Stimulated activated CD4-positive, alpha-beta T cell treated with anti-CD3 and anti-CD28 coated beads, TNF-alpha, amount 100 ng/mL, for 48 hours (primary cell): ENCODE data around the gene ENTPD5.
"Not testable (repeated sequence)": the region's sequence is repeated elsewhere in the genome, so short reads cannot be mapped to it uniquely, and the experiment has no call there.

ENCODE experiments used
- DNase-seq, 3 donors: peaks; one replicate each; pipeline ENCODE4 v3.0.0-alpha.2; 2020; ENCODE audit warnings: low read depth in 3 of 3

The ENTPD5 gene

DNA sequence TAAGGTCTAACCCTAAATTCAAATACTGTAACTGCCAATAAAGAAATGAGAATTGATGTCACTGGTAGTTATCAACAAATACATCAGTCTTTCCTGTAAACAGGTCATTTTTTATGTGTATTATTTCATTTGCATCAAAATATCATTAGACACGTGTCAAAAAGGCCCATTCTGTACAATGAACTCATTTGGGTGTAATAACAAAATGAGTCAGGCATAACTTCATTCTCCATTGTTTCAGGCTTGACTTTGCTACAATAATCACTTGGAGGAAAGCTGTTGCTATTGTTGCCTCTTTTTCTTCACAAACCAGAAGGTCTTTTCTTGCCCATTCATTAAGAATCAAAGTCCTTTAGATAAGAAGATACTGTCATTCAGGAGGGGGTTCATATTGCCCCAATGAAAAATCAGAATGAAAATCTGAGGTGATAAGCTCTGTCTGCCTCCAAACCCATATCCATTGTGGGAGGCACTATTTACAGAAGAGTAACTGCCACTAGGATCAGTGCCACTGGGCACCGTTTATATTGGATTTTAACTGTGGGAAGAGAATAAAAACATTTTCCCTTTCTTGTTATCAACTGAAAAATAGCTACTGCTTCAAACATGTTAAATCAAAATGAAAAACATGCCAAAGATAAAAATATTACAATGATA is 10.1 kb downstream of the ENTPD5 start:
- DNase-seq, result no peak

DNA sequence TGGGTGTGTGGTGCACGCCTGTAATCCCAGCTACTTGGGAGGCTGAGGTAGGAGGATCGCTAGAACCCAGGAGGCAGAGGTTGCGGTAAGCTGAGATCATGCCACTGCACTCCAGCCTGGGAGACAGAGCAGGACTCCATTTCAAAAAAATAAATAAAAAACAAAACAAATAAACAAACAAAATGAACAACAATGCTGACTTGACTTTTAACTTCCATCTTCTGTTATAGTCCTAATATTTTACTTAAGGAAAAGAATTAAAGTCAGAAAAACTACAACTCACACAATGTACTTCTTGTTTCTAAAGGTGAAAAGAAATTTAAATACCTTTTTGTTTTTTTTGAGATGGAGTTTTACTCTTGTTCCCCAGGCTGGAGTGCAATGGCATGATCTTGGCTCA is 13.4 kb downstream of the ENTPD5 start:
- not testable (repeated sequence) for DNase-seq

DNA sequence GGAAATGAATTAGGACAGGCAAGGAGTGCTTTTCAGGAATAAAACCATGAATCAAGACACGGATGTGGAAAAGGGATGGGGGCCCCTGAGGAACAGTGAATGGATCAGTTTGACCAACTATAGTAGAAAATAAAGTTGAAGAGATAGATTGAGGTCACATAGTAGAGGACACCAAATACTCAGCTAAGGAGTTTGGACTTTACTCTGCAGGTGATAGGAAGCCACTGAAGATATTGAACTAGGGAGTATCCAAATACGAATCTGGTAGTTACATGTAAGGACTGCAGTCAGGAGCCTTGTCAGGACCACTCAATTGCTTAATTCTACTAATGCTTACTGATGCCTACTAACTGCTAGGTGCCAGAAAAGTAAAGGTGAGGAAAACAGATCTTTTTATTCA is 20.4 kb downstream of the ENTPD5 start:
- no peak for DNase-seq

DNA sequence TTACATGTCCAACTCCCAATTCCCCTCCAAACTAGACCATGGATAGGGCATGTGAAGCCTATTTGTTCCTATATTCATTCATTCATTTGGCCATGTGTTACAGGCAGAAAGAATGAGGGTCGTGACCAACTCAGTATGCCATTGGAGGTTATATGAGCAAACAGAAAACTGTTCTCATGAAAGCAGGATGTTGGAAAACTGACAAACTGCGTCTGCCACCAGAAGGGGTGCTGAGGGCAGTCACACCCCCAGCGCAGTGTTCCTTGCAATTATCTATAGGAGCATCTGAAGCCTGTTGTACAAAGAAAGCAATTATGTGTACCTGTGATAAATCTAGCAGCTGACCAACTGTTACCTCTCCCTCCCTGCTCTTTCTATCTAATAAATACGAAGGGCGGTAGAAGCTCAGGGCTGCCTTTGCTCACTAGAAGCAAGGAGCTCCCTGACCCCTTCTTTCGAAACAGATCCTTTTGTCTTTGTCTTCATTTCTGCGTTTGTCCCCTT is 21.1 kb downstream of the ENTPD5 start:
- no peak for DNase-seq

DNA sequence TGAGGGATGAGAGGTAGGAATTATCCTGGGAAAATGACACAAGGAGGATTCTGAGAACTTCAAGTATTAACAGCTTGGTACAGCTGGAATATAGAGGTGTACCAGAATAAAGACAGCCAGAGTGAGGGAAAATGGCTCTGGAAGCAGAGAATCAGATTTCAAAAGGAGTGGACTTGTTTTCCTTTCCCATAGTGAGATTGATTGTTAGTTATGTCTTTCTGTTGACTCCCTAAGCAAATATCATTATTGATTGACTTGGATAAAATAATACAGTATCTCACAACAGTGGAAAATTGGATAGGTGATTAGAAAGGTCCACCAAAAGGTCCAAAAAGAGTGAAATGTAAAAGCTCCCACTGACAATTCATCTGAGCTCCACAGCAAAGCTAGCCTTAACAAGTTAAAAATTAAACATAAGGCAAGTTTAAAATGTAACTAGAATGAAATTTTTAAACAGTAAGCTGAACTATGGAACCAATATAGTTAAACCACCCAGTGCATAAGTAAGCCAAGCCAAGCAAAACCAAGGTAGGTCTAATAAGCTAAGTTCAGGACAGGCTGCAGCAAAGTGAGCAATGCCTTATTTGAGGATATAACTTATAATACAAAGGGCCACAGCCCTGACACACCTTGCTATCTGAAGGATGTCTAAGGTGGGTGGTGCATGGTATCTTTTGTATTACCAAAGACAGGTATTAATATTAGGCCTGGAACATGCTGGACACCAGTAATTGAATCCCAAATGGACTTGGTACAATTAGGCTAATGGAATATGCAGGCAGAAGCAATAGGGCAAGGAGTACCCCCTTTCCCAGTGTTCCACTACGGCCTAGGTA is 21.8 kb downstream of the ENTPD5 start:
- no peak for DNase-seq

DNA sequence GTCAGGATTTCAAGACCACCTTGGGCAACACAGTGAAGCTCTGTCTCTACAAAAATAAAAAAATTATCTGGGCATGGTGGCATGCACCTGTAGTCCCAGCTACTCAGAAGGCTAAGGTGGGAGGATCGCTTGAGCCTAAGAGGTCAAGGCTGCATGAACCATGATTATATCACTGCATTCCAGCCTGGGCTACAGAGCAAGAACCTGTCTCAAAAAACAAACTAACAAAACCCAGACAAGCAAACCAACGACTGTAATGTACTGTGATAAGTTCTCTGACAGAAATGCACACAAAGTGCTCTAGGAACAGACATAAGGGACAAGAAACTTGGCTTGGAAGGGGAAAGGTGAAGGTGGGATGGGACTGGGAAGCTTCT is 22.4 kb downstream of the ENTPD5 start:
- DNase-seq, result no peak

DNA sequence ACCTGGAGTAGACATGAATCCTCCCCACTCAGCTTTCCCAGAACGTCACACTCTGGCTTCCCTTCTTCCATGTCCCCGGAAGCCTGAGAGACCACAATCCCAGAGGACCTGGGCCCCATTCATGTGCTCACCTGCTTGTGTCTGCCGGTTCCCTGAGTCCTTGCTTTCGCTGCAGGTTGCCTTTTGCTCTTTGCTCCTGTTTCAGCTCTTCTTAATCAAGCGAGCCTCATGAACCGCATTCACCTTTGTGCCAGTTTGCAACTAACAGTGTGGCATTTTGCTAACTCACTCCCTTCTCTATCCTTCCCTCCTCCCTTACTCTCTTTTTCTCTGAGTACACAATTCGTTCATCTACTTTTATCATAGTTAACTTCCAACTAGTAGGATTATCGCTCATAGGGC is 23.1 kb downstream of the ENTPD5 start:
- DNase-seq, result no peak

DNA sequence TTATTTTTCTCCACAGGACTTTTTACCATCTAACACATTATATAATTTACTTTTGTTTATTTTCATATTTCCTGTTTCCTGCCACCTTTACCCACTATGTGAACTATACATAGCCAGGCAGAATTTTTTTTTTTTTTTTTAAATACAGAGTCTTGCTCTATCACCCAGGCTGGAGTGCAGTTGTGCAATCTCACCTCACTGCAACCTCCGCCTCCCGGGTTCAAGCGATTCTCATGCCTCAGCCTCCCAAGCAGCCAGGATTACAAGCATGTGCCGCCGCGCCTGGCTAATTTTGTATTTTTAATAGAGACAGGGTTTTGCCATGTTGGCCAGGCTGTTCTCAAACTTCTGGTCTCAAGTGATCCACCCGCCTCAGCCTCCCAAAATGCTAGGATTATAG is 24.2 kb downstream of the ENTPD5 start:
- not testable (repeated sequence) for DNase-seq

DNA sequence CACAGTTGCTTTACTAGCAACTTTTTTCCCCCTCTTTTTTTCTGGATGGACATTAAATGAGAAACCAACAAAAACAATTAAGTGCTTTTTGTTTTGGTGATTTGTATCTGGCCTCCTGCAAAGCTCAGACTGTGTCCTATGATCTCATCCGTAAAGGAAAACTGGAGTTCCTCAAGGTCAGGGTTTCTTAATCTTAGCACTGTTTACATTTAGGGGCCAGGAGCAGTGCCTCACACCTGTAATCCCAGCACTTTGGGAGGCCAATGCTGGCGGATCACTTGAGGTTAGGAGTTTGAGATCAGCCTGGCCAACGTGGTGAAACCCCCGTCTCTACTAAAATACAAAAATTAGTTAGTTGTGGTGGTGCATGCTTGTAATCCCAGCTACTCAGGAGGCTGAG is 28.0 kb downstream of the ENTPD5 start:
- no peak for DNase-seq

DNA sequence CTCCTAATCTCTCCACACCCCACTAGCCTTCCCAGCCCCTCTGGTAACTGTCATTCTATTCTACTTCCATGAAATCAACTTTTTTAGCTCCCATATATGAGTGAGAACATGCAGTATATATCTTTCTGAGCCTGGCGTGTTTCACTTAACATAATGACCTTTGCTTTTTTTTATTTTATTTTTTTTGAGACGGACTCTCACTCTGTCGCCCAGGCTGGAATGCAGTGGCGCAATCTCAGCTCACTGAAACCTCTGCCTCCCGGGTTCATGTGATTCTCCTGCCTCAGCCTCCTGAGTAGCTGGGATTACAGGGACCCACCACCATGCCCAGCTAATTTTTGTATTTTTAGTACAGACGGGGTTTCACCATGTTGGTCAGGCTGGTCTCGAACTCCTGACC is 30.4 kb downstream of the ENTPD5 start:
- DNase-seq, result not testable (repeated sequence)

DNA sequence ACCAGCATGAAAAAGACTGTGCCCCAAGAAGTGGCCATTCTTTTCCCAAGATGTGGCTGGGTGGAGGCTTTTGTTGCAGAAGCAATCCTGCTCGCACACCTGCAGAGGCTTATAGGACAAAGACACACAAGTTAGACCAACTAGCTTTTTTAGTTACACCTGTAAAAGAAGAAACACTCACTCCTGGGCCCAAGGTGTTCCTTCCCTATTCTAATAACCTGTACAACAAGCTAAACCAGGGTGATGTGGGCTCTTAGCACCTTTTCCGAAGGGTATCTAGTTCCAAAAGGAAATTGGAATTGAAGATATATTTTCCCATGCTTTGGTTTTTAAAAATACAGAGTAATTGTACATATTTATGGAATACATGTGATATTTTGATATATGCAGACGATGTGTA is 31.0 kb downstream of the ENTPD5 start:
- DNase-seq, result no peak

DNA sequence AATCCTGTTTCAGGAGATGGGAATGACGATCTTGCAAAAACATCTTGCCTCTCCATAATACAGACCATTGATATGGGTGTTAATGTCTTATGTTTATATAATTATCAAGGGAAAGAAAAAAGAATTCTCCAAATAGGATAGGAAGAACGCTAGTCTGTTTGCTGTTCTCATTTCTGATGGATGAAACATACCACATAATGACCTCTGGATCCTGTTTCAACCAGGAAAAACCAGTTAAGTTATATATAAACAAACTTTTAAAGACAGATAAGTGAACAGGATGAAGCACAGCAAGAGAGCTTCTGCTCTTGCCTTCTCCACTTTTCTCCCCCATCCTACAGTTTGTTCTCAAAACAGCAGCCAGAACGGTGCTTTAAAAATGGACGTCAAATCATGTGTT is 41.2 kb downstream of the ENTPD5 start:
- no peak for DNase-seq

DNA sequence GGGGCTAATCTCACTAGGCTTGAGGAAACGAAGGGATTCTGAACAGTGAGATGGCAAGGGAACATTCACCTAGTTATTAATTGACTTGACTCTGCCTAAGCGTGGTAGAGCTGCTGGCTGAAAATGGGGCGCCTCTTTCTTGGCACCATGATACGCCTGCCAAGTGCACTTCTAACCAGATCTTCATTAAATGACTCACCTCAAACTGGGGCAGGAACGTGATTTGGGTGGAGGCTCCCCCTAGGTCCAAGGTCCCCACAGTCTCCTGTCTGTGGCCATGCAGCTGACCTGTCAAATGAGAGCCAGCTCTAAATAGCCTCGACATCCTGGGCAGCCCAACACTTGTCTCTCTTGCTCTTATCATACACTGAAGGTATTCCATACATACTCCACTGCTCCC is 43.0 kb downstream of the ENTPD5 start:
- DNase-seq, result no peak

DNA sequence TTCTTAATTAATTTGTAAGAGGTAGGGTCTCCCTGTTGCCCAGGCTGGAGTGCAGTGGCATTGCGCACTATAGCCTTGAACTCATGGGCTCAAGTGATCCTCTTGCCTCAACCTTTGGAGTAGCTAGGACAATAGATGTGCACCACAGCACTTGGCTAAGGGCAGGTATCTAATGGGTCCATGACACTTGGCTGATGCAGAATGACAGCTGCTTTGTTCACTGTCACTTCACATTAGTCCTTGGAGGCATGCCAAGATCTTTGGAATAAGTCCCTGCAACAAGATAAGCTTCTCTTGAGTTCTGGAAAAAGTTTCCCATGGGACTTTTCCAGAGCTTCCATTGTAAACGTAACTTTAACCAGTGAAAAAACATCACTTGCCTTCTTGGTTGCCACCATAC is 45.6 kb downstream of the ENTPD5 start:
- no peak for DNase-seq

DNA sequence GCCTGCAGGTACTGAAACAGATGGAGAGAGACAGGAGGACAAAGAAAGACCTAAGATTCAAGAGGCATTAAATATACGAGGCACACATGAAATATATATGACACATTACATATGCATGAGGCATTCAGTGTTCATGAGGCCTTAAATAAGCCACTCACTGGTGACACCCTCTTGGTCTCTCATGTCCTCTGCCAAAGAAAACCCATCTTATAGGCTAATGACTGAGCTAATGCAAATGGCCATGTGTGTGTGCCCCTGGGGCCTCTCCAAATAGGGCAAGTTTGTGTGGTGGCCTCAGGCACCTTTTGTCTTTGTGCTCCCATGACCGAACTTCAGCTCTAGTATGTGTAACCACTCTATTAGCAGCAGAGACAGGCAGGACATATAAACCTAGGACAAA is 50.2 kb downstream of the ENTPD5 start:
- no peak for DNase-seq

DNA sequence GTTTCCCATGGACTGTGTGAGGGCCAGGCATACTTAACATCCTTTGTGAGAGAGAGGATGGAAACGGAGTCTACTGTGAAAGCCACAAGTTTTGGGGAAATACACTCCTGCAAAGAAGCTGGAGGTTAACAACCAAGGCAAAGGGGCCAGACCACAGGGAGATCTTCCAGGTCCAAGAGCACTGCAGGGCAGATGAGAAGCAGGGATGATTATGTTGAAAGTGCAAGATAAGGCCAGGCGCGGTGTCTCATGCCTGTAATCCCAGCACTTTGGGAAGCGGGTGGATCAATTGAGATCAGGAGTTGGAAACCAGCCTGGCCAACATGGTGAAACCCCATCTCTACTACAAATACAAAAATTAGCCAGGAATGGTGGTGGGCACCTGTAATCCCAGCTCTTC is 53.9 kb downstream of the ENTPD5 start:
- DNase-seq, result no peak

DNA sequence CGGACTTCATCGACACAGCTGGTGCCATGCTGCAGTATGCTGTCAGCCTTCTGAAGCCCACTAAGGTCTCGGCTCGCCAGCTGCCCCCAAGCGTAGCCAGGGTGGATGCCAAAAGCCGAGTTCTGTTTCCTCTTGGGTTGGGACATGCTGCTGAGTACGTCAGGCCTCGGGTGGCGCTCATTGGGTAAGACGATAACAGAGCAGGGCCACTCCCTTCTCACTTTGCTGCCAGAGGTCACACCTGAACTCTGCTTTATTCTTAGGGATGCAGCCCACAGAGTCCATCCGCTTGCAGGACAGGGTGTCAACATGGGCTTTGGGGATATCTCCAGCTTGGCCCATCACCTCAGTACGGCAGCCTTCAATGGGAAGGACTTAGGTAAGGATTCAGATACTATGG is 57.9 kb downstream of the ENTPD5 start:
- DNase-seq, result no peak

DNA sequence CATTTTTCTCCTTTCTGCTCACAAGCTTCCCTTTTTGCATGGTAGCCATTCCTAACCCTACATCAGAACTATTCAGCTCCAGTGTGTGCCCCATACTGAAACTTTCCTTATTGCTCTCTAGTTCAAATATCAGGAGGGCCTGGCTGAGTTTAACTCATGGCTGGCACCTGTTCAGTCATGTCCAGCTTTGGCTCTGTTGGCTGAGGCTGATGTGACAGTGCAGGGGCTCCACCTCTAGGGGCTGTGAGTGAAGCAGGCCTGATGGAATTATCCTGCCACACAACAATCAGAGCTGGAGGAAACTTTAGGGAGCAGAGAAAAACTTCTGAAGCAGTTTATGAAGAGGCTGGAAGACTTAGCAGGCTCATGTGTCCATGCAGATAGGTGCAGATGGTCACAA is 60.5 kb downstream of the ENTPD5 start:
- DNase-seq, result no peak

DNA sequence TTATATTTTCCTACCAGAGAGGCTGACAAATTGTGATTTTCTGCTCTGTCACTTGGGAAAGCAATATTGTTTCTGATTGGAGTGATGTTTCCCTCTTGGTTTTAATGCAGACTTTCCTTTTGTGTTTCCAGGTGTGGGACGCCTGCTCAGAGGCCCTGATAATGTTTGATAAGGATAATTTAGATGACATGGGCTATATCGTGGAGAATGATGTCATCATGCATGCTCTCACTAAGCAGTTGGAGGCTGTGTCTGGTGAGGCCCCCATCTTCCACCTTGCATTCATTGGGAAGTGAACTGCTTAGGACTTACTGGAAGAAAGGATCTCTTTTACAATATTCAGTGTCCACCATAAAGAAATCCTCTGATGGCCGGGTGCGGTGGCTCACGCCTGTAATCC is 63.4 kb downstream of the ENTPD5 start:
- no peak for DNase-seq

DNA sequence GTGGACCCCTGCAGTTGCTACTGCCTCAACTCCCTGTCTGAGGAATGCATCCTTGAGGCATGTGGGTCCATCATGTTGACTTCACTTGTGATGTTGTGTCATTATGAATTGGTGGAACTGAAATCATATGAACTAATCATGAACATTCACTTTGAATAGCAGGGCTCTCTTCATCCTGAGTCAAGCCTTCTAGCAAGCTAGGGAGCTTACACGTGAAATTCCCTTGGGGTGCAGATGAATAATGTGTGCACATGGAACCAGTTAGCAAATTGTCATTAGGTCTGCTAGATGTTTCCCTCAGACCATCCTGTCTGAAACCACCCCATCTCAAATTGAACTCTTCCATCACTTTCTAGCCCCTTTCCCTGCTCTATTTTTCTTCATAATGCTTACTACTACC is 65.4 kb downstream of the ENTPD5 start:
- DNase-seq, result no peak

DNA sequence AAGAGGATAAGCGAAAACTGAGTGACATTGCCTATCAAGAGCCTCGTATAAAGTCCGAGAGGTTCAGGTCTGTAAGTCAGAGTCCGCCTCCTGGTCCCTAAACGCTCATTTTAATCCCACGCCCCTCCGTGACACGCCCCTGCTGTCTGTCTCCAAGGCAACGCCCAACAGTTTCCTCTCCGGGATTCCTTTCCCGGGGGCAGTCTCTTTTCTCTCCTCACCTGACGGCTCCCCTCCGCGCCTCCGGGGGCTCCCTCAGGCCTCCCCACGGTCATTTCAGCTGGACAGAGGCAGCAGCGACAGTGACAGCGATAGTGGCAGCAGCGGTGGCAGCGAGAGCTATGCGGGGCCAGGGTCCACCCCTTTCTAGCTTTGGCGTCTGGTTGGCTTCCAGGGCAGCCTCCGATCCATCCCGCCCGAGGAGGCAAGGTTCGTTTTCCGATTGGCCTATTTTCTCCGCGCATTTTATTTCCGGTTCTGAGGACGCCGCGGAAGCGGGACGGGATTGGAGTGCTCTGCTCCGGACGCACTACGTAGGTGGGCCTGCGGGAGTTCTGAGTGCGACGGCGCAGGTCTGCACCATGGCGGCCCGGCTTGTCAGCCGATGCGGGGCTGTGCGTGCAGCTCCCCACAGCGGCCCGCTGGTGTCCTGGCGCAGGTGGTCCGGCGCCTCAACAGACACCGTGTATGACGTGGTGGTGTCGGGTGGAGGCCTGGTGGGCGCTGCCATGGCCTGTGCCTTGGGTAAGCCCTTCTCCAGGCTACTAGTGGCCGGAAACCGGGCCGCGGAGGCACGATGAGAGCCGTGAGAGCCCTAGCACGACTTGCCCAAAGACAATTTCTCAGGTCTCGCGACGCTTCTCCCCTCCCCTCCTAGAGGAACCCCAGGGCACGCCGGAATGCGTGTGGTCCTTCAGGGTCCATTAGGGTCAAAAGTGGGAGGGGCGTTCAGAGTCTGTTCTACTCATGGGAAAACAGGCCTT is 69.0 kb downstream of the ENTPD5 start, which contains the start of the genes COQ6 and FAM161B:
TSS of gene COQ6 (plus strand) at position 551 of the 983 bp plus-strand sequence. CDS start at position 582, 31 bp downstream.
TSS of gene FAM161B (minus strand) at position 343 of the 983 bp plus-strand sequence. CDS start at position 275, 68 bp downstream.
- DNase-seq, result peak; percentile 82 to 90 (median 83)

DNA sequence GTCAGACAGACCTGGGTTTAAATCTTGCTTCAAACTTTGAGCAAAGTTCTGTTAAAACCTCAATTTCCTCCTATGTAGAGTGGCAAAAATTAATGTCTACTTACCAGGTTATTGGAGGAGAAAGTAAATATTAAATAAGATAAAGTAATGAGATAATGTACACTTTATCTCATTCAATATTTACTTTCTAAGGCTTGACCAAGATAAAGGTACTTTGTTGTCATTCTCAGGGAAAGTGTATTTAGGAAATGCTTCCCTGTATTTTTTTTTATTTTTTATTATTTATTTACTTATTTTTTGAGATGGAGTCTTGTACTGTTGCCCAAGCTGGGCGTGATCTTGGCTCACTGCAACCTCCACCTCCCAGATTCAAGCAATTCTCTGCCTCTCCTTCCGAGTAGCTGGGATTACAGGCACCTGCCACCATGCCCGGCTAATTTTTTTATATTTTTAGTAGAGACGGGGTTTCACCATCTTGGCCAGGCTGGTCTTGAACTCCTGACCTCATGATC is 73.9 kb downstream of the ENTPD5 start:
- DNase-seq, result no peak
